Esophagus muscularis mucosa (tissue), 3 donors: ENCODE results near the gene CLK4.

Source experiments
- CTCF ChIP-seq, 3 experiments: fragments of 200-600 bp in 2 of 3; fragments of 450-650 bp in 1 of 3; sonication (generic) in 2 of 3; IDR thresholded peaks; one replicate each; pipeline ENCODE4 v1.5.1; 2017 to 2019; ENCODE audit warnings: antibody characterized with exemption in 3 of 3, mild to moderate bottlenecking in 2 of 3, moderate library complexity in 1 of 3
- POLR2A ChIP-seq: fragments of 450-650 bp; IDR thresholded peaks from one replicate; pipeline ENCODE4 v1.6.1; 2017; ENCODE audit warnings: antibody characterized with exemption, moderate library complexity, mild to moderate bottlenecking, low read depth

GRCh38 chr5:178640331-178641045 is 13.6 kb upstream of the CLK4 start:
- TF ChIP-seq POLR2A (no peak), CTCF (IDR thresholded peaks at IDR 0.05) (no peak)
